ENCODE results near the gene NSUN6.

DNA sequence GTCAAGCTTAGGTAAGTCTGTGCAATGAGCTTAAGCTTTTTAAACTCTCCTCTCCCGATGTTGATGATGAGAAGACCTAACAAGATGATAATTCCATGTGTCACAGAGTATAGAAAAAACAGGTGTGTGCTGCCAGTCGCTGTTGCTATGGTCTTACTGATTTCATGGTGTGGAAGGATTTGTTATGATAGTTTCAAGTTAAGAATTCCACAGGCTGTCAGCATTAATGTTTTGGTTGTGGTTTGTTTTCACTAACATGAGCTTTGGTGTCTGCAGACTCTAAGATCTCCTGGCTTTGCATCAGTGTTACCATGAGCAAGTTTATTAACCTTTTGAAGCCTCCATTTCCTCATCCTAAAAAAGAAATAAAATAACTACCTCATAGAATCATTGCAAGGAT is 123.7 kb downstream of the NSUN6 start:
- TF ChIP-seq, protein P1, sequence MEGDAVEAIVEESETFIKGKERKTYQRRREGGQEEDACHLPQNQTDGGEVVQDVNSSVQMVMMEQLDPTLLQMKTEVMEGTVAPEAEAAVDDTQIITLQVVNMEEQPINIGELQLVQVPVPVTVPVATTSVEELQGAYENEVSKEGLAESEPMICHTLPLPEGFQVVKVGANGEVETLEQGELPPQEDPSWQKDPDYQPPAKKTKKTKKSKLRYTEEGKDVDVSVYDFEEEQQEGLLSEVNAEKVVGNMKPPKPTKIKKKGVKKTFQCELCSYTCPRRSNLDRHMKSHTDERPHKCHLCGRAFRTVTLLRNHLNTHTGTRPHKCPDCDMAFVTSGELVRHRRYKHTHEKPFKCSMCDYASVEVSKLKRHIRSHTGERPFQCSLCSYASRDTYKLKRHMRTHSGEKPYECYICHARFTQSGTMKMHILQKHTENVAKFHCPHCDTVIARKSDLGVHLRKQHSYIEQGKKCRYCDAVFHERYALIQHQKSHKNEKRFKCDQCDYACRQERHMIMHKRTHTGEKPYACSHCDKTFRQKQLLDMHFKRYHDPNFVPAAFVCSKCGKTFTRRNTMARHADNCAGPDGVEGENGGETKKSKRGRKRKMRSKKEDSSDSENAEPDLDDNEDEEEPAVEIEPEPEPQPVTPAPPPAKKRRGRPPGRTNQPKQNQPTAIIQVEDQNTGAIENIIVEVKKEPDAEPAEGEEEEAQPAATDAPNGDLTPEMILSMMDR (IDR thresholded peaks at IDR 0.05; ENCODE audit: borderline replicate concordance, extremely low read depth, low read length, poor library complexity, severe bottlenecking), result no peak
- no peak for TF ChIP-seq EZH2 (IDR thresholded peaks at IDR 0.05; ENCODE audit: borderline replicate concordance, low read depth, low read length, severe bottlenecking)

All from DND-41 (cell line).